Measurements from ENCODE around the gene CIROP.

Gene CIROP

DNA sequence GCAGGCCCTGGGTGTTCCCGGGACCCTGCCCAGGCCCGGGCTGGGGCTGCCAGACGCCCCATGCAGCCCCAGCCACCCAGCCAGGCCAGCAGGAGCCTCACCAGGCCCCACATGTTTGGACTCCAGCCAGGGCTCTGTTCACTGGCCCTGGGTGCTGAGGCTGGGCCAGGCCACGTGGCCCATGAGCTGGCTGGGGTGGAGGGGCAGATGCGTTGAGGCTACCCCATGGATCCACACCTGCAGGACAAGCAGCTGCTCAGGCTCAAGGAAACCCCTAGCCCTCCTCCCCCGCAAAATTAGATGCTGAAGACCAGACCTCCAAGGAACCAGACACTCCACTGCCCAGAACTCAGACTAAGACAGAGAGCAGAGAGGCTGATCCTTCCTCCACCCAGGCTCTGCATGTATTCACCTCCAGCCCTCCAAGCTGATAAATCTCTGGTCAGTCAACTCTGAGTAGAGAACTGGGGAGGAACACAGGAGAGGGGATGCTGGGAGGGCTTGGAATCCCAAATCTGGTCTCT lies 49.1 kb downstream of the CIROP start:
- FAIRE-seq (no peak), DNase-seq (ENCODE audit: insufficient read length, low spot score) (peak; percentile 40)
- TF ChIP-seq POLR2A (IDR thresholded peaks at IDR 0.05; ENCODE audit: low read depth, low read length), result no peak

DNA sequence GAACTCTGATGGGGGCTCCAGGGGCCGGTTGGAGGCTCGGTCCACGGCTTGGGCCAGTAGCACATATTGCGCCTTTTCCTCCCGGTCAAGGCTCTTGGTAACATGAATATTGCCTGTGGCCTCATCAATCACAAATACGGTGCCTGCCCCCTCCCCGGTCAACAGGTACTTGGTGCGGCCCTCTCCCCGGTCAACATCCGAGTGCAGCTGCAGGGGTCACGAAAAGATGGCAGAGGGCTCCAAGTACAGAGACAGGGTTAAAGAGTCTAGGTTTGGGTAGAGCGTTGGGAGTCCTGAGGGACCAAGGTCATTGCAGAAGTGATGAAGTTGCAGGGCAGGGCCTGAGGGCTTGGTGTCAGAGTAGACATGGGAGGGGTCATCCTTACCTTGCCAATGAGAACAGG lies 49.6 kb downstream of the CIROP start:
- DNase-seq (ENCODE audit: insufficient read length, low spot score), result no peak
- no peak for TF ChIP-seq POLR2A (IDR thresholded peaks at IDR 0.05; ENCODE audit: low read depth, low read length)
- FAIRE-seq, result no peak

DNA sequence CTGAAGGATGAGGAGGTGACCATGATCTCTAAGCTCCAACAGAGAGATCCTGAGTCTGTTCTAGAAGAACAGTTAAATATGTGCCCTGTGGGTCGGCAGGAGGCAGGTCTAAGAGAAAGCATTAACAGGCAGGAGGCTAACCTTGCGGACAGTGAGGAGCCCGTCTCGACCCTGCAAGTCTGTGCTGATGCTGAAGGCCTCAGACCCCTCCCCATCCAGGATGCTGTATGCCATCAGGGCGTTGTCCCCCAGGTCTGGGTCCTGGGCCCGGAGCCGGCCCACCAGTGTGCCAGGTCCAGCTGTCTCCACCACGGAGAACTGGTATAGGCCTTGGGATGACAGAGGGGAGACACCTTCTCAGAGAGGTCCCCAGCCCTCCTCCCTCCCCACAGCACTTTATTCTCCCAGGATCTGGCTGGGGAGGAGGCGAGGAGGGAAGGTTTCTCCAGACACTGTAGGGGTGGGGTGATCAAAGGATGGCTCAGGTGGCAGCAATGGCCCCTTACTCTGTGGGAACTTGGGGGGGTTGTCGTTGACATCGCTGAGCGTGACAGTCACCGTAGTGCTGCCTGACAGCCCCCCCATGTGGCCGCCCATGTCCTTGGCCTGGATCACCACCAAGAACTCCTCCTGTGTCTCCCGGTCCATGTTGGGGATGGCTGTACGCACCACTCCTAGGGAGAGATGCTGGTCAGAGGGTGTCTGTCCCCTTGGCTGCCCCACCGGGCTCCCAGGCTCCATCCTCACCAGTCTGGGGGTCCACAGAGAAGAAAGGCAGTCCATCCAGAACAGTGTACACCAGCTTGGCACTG lies 50.6 kb downstream of the CIROP start:
- FAIRE-seq (no peak), DNase-seq (ENCODE audit: insufficient read length, low spot score) (no peak)
- TF ChIP-seq POLR2A (IDR thresholded peaks at IDR 0.05; ENCODE audit: low read depth, low read length), result no peak

DNA sequence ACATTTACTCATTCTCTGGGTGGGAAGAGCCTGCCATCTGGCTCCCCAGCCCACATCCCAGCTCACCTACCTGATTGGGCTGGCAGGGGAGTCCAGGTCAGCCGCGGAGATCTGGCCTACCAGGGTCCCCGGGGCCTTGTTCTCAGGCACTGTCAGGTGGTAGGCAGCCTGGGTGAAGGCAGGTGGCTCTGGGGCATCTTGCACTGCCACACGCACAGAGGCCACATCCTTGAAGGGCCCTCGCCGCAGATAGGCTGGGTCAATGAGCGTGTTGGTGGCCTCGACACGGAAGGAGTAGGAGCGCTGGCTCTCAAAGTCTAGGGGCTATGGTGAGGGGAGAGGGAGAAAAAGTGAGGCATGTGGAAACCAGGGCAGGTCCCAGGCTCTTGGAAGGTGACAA lies 51.4 kb downstream of the CIROP start:
- TF ChIP-seq POLR2A (IDR thresholded peaks at IDR 0.05; ENCODE audit: low read depth, low read length), result no peak
- no peak for DNase-seq (ENCODE audit: insufficient read length, low spot score)
- no peak for FAIRE-seq

DNA sequence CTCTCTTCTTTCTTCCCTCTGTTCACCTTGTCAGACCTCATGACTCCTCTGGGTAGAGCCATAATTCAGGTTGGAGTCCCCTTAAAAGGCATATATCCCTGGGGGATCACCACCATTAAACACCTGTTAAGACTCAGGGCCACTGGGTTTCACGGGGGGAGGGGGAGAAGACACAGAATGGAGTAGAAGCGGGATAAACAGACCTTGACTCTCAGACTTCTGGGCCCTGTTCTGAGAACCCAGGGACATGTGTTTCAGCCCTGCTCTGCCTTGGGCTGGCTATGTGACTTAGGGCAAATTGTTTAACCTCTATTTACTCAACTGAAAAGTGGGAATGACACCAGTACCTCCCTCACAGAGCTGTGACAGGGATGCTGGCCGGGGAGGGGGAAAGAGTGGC lies 52.1 kb downstream of the CIROP start:
- FAIRE-seq, result no peak
- no peak for DNase-seq (ENCODE audit: insufficient read length, low spot score)
- TF ChIP-seq POLR2A (IDR thresholded peaks at IDR 0.05; ENCODE audit: low read depth, low read length), result no peak

DNA sequence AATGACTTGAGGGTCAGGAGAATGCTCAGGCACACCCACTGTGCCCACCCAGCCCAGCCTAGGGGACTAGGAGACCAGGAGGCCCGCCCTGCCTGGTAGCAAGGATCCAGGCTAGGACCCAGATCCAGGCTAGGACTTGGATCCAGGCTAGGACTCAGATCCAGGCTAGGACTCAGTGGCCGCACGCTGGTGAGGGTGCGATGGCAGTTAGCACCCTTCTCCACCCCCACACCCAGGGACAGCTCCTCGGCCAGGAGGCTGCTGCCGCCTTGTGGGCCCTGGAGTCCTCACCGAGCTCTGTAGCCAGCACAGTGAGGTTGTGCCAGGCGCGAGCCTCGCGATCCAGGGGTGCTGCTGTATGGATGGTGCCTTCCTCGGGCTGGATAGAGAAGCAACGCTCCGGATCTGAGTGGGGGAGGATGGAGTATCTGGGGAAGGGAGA lies 52.6 kb downstream of the CIROP start:
- no peak for DNase-seq (ENCODE audit: insufficient read length, low spot score)
- TF ChIP-seq POLR2A (IDR thresholded peaks at IDR 0.05; ENCODE audit: low read depth, low read length), result no peak

DNA sequence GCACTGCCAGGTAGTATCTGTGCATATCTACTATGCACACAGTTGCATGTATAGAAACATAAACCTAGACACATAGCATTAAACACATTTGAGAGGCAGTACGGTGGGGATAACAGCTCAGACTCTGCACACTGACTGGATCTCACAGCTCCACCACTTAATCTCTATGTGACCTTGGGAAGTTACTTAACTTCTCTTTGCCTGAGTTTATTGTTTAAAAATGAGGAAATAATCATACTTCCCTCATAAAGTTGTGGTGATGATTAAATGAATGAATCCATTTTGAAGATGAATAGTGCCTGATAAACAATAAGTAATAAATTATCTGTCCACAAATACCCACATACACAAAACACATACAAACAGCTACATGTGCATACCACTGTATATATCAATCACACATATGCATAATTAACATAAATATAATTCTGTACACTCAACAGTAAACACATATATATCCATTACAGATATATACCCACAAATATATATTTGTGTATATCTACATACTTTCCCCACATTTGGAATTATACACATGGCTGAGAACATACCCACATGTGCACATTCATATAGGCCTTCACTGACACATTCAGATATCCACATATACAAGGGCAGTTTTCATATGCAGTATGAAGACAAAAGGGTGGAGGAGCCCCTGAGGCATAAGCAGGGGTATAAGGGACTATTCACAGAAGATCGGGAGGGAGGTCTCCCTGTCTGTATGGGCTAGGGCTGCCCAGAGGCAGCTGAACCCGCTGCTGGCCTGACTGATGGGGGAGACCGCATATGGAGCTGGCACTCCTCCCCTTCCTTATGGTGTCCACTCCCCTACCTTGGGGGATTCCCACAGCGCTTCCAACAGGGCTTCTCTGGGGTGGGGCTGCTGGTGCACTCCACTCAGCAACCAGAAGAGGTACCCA lies 53.4 kb downstream of the CIROP start:
- no peak for DNase-seq (ENCODE audit: insufficient read length, low spot score)
- FAIRE-seq, result no peak
- TF ChIP-seq POLR2A (IDR thresholded peaks at IDR 0.05; ENCODE audit: low read depth, low read length), result no peak

More for the DNA sequence above, 52.6 kb downstream of the CIROP start:
- FAIRE-seq, result no peak
